OCI-LY1 (cell line): ENCODE data around the gene CYB5D1.

Experiments
- CTCF ChIP-seq: fragments of 200-600 bp; sonication (generic), shearing (Covaris generic); IDR thresholded peaks from 2 replicates; pipeline ENCODE4 v1.5.1; 2017; ENCODE audit warnings: mild to moderate bottlenecking, antibody characterized with exemption, low read length, moderate library complexity, mixed read lengths
- EZH2 ChIP-seq: fragments of 200-600 bp; sonication (generic), shearing (Covaris generic); IDR thresholded peaks from 2 replicates; pipeline ENCODE4 v1.8.0; 2017; ENCODE audit warnings: borderline replicate concordance, mixed run types, mild to moderate bottlenecking, antibody characterized with exemption, low read length, moderate library complexity, mixed read lengths

- TF ChIP-seq CTCF = no peak
- TF ChIP-seq EZH2 = no peak
Observed at GRCh38 chr17:7888184-7888920, 30.5 kb downstream of the CYB5D1 start, which contains the start of gene CHD3.
